ENCODE results near the gene UAP1L1. TPM values are rescaled to one million over a fixed set of nuclear protein-coding genes. Genes with fewer than 3 reads are reported as not detected.

The UAP1L1 gene
- total and polyA plus RNA-seq, 9 of the 15 experiments (the other 6 are each of a cell fraction or from before 2014, with no cell fraction given) = 0.20 to 8.6 (median 3.7) TPM

DNA sequence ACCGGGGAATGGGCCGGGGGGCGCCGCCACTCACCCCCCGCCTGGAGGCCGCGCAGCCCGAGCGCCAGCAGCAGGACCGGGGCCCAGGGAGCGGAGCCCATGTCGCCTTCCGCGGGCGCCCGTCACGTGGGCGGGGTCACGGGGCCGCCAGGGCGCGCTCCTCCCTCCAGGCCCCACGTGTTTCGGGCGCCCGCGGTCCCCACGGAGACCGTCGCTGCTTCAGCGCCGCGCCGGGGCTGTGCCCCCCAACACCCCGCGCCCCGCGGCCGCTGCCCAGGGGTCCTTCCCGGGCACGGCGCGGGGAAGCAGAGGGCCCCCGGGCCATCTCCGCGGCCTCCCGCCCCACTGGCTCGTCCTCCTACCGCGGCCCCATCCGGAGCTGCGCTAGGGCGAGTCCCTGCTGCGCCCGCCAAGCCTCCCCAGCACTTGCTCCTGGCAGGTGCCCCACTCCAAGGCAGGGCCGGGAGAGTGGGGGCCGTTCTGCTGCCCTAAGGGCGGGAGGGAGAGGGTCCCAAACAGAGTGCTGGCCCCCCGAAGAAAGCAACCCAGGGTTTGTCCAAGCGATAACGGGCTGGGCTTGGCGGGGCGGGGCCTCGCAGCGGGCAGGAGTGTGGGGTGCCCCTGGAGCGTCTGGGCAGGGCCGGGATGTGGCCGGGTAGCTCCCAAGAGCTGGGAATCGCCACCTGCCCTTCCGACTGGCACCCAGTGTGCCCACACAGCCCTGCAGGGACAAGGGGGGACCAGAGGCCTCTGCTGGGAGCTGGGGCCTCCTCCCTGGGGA is 37.5 kb downstream of the UAP1L1 start, which contains the start of gene DPP7:
TSS of gene DPP7 (minus strand) at position 121 of the 781 bp plus-strand sequence. CDS start at position 101, 20 bp downstream.
- ChIA-PET CTCF (ENCODE audit: low intra/inter-chr PET ratio) (no interaction called here), POLR2A (interaction anchor here (0.6 to 1.0 kb wide), 4 partner anchors 9 to 126 kb away, joined by 3 to 4 read pairs (median 4); partner anchors contain the start of gene TUBB4B)
- peak within 1 kb of the TSS; percentile 61 to 97 for H3K9ac ChIP-seq (ENCODE audit: insufficient read depth in 1 of 2, low read depth in 2 of 2, low read length in 2 of 2)
- in situ Hi-C loops (cut with MboI) (no loop called here), intact Hi-C loops (cut with micrococcal nuclease) (loop anchor here (5.0 kb wide), 1 partner anchor 63 kb away; the partner anchor contains the start of gene ENTPD2)
- H3K79me2 ChIP-seq (ENCODE audit: control insufficient read depth, insufficient read depth, low read length) = peaks cover 27% of the 10 kb centered on the region
- peaks cover 18 to 71% of the 10 kb centered on the region in 2 experiments for H3K4me1 ChIP-seq (replicated peaks in 1 of 2; ENCODE audit: control insufficient read depth in 2 of 2, insufficient read depth in 2 of 2, low read length in 2 of 2)
- peak within 1 kb of the TSS; percentile 76 for H3K27ac ChIP-seq (ENCODE audit: extremely low read depth, low read depth, low read length)
- peak within 1 kb of the TSS; percentile 94 for H2AFZ ChIP-seq (ENCODE audit: low read depth, low read length)
- no peaks in the 10 kb centered on the region for H4K20me1 ChIP-seq (replicated peaks; ENCODE audit: control insufficient read depth, insufficient read depth, low read length)
- no peaks in the 10 kb centered on the region for H3K9me1 ChIP-seq (ENCODE audit: control insufficient read depth, insufficient read depth, low read length)
- no peaks in the 10 kb centered on the region for H3K27me3 ChIP-seq (ENCODE audit: control insufficient read depth in 2 of 2, insufficient read depth in 2 of 2, low read length in 2 of 2)
- 8% methylated on average over 30 of the region's 70 CpGs for WGBS (ENCODE audit: insufficient coverage, low coverage, missing lambda C conversion rate)
- FAIRE-seq (no peak), DNase-seq (ENCODE audit: extremely low read depth in 1 of 4, low spot score in 3 of 4) (peak; percentile 85 to 95 (median 93)), ATAC-seq (peak; percentile 88)
- no TSS peak for BruUV-seq (replicated peaks)
- H3K4me2 ChIP-seq (ENCODE audit: insufficient read depth, low read length) = peak within 1 kb of the TSS; percentile 61
- no peaks in the 10 kb centered on the region for H3K9me3 ChIP-seq (replicated peaks; ENCODE audit: control insufficient read depth, insufficient read depth, low read depth, low read length)
- H3K36me3 ChIP-seq (ENCODE audit: control insufficient read depth, insufficient read depth, low read length) = peaks cover 38% of the 10 kb centered on the region; the same call in 2 of the 3 replicates
- peak within 1 kb of the TSS; percentile 72 for H3K4me3 ChIP-seq
- TF ChIP-seq, protein P1, sequence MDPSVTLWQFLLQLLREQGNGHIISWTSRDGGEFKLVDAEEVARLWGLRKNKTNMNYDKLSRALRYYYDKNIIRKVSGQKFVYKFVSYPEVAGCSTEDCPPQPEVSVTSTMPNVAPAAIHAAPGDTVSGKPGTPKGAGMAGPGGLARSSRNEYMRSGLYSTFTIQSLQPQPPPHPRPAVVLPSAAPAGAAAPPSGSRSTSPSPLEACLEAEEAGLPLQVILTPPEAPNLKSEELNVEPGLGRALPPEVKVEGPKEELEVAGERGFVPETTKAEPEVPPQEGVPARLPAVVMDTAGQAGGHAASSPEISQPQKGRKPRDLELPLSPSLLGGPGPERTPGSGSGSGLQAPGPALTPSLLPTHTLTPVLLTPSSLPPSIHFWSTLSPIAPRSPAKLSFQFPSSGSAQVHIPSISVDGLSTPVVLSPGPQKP (CRISPR knock-in tag; IDR thresholded peaks at IDR 0.05) = no peak
- no peak for TF ChIP-seq SRSF3 (IDR thresholded peaks at IDR 0.05; ENCODE audit: insufficient read depth, low read length)
- no peak for TF ChIP-seq CBFA2T3 (IDR thresholded peaks at IDR 0.05)
- no peak for TF ChIP-seq TAF15 (IDR thresholded peaks at IDR 0.05; ENCODE audit: low read depth, low read length)
- no peak for TF ChIP-seq SREBF1 (IDR thresholded peaks at IDR 0.05; ENCODE audit: borderline replicate concordance, low read depth, low read length)
- peak; percentile 72 to 92; a peak in 3 of 4 replicates for TF ChIP-seq SIN3A (IDR thresholded peaks at IDR 0.05; ENCODE audit: borderline replicate concordance in 2 of 2, control insufficient read depth in 1 of 2, low read depth in 2 of 2, low read length in 2 of 2)
- no peak for TF ChIP-seq GABPB1 (CRISPR knock-in tag; IDR thresholded peaks at IDR 0.05)
- no peak for TF ChIP-seq CBX8 (IDR thresholded peaks at IDR 0.05; ENCODE audit: borderline replicate concordance, extremely low read depth, low read depth, low read length, poor library complexity, severe bottlenecking)
- no peak for TF ChIP-seq ZEB2 (IDR thresholded peaks at IDR 0.05)
- TF ChIP-seq, protein P2, sequence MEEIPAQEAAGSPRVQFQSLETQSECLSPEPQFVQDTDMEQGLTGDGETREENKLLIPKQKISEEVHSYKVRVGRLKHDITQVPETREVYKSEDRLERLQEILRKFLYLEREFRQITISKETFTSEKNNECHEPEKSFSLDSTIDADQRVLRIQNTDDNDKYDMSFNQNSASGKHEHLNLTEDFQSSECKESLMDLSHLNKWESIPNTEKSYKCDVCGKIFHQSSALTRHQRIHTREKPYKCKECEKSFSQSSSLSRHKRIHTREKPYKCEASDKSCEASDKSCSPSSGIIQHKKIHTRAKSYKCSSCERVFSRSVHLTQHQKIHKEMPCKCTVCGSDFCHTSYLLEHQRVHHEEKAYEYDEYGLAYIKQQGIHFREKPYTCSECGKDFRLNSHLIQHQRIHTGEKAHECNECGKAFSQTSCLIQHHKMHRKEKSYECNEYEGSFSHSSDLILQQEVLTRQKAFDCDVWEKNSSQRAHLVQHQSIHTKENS (CRISPR knock-in tag; IDR thresholded peaks at IDR 0.05) = no peak
- TF ChIP-seq, protein P3, sequence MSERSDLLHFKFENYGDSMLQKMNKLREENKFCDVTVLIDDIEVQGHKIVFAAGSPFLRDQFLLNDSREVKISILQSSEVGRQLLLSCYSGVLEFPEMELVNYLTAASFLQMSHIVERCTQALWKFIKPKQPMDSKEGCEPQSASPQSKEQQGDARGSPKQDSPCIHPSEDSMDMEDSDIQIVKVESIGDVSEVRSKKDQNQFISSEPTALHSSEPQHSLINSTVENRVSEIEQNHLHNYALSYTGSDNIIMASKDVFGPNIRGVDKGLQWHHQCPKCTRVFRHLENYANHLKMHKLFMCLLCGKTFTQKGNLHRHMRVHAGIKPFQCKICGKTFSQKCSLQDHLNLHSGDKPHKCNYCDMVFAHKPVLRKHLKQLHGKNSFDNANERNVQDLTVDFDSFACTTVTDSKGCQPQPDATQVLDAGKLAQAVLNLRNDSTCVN (CRISPR knock-in tag; IDR thresholded peaks at IDR 0.05) = no peak
- TF ChIP-seq, protein P4, sequence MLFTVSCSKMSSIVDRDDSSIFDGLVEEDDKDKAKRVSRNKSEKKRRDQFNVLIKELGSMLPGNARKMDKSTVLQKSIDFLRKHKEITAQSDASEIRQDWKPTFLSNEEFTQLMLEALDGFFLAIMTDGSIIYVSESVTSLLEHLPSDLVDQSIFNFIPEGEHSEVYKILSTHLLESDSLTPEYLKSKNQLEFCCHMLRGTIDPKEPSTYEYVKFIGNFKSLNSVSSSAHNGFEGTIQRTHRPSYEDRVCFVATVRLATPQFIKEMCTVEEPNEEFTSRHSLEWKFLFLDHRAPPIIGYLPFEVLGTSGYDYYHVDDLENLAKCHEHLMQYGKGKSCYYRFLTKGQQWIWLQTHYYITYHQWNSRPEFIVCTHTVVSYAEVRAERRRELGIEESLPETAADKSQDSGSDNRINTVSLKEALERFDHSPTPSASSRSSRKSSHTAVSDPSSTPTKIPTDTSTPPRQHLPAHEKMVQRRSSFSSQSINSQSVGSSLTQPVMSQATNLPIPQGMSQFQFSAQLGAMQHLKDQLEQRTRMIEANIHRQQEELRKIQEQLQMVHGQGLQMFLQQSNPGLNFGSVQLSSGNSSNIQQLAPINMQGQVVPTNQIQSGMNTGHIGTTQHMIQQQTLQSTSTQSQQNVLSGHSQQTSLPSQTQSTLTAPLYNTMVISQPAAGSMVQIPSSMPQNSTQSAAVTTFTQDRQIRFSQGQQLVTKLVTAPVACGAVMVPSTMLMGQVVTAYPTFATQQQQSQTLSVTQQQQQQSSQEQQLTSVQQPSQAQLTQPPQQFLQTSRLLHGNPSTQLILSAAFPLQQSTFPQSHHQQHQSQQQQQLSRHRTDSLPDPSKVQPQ (CRISPR knock-in tag; IDR thresholded peaks at IDR 0.05; ENCODE audit: borderline replicate concordance) = no peak; the same call in 1 of the 2 replicates
- TF ChIP-seq ZNF77 (CRISPR knock-in tag; IDR thresholded peaks at IDR 0.05) = no peak
- TF ChIP-seq ZNF197 (CRISPR knock-in tag; IDR thresholded peaks at IDR 0.05; ENCODE audit: low read depth) = no peak

Data from K562 (cell line).